ENCODE data around the gene RNF25. TPM values are rescaled to one million over a fixed set of nuclear protein-coding genes. Genes with fewer than 3 reads are reported as not detected.

RNF25 gene
- total RNA-seq, 1 experiment from 2014 or later, result 42.4 TPM

DNA sequence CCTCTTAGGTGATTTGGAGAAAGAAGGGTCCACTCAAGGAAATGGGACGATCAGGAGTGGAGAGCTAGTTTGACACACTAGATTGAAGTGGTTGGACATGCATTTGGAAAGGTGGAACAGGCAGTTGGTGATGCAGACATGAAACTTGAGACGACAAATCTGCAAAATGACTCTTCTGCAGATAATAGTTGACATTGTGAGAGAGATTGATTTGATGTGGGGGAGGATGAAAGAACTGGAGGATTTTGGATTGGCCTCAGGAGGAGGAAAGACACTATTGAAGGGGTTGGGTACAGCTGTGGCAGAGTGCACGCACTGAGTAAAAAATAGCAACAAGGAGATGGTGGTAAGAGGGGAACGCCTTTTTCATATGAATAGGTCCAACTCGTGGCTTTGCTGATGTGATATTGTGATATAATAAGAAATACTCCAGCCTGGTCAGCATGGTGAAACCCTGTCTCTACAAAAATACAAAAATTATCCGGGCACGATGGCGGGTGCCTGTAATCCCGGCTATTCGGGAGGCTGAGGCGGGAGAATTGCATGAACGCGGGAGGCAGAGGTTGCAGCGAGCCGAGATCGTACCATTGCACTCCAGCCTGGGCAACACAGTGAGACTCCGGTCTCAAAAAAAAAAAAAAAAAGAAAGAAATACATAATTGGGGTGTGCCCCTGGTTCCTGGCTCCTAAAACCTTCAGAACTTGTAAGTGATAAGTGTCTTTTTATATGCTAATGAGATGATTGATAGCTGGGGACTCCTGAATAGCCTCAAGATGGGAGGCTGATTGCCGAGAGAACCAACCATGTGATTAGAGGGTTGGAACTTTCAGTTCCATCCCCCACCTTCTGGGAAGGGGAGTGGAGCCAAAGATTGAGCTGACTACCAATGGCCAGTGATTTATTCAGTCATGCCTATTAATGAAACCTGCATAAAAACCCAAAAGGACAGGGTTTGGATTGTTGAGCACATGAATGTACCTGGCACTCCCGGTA is 48.5 kb upstream of the RNF25 start:
- Histone ChIP-seq H3K79me2 (ENCODE audit: low read length) (peaks cover 84% of the 10 kb centered on the region), H4K20me1 (ENCODE audit: low read length) (no peaks in the 10 kb centered on the region), H3F3A (ENCODE audit: low read length, unreplicated experiment) (no peaks in the 10 kb centered on the region), H3K9me3 (ENCODE audit: low read length) (no peaks in the 10 kb centered on the region), H3K4me2 (ENCODE audit: low read length) (no peak overlapping the region), H3K4me1 (ENCODE audit: insufficient read depth, low read length) (peaks cover 26% of the 10 kb centered on the region), H3K4me3 (ENCODE audit: low read length) (no peak overlapping the region), H3K9ac (ENCODE audit: low read length) (no peak overlapping the region), H3K27ac (ENCODE audit: low read length) (no peak overlapping the region), H3K36me3 (ENCODE audit: low read depth, low read length) (peaks cover 8% of the 10 kb centered on the region; the same call in 1 of the 2 replicates), H2AFZ (ENCODE audit: low read length) (no peak overlapping the region), H3K27me3 (ENCODE audit: low read length) (no peaks in the 10 kb centered on the region), H3K9me2 (replicated peaks; ENCODE audit: low read length) (no peaks in the 10 kb centered on the region)
- intact Hi-C loops (cut with micrococcal nuclease), result no loop called here
- ChIA-PET POLR2A (ENCODE audit: unreplicated experiment) (no interaction called here), CTCF (no interaction called here)
- TF ChIP-seq EZH2phosphoT487 (IDR thresholded peaks at IDR 0.05; ENCODE audit: borderline replicate concordance, low read length), result no peak
- TF ChIP-seq, protein P1, sequence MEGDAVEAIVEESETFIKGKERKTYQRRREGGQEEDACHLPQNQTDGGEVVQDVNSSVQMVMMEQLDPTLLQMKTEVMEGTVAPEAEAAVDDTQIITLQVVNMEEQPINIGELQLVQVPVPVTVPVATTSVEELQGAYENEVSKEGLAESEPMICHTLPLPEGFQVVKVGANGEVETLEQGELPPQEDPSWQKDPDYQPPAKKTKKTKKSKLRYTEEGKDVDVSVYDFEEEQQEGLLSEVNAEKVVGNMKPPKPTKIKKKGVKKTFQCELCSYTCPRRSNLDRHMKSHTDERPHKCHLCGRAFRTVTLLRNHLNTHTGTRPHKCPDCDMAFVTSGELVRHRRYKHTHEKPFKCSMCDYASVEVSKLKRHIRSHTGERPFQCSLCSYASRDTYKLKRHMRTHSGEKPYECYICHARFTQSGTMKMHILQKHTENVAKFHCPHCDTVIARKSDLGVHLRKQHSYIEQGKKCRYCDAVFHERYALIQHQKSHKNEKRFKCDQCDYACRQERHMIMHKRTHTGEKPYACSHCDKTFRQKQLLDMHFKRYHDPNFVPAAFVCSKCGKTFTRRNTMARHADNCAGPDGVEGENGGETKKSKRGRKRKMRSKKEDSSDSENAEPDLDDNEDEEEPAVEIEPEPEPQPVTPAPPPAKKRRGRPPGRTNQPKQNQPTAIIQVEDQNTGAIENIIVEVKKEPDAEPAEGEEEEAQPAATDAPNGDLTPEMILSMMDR (conservative IDR thresholded peaks at IDR 0.05; ENCODE audit: low read depth, low read length), result no peak
- no peak for TF ChIP-seq EZH2 (IDR thresholded peaks at IDR 0.05; ENCODE audit: low read length, unreplicated experiment)
- DNase-seq, result no peak
- BruUV-seq (replicated peaks), result no TSS peak
- no peak for ATAC-seq

- H3K27me3 ChIP-seq (ENCODE audit: low read length), result no peaks in the 10 kb centered on the region
- H3K4me3 ChIP-seq (ENCODE audit: low read length), result no peak overlapping the region
- no peak overlapping the region for H2AFZ ChIP-seq (ENCODE audit: low read length)
- H3K79me2 ChIP-seq (ENCODE audit: low read length), result peaks cover 83% of the 10 kb centered on the region
- DNase-seq (no peak), ATAC-seq (no peak)
- no peak overlapping the region for H3K27ac ChIP-seq (ENCODE audit: low read length)
- no peak overlapping the region for H3K4me2 ChIP-seq (ENCODE audit: low read length)
- intact Hi-C loops (cut with micrococcal nuclease), result no loop called here
- no peaks in the 10 kb centered on the region for H3K9me2 ChIP-seq (replicated peaks; ENCODE audit: low read length)
- H3F3A ChIP-seq (ENCODE audit: low read length, unreplicated experiment), result no peaks in the 10 kb centered on the region
- CTCF ChIA-PET, result no interaction called here
- H3K9ac ChIP-seq (ENCODE audit: low read length), result no peak overlapping the region
- no peak for TF ChIP-seq EZH2phosphoT487 (IDR thresholded peaks at IDR 0.05; ENCODE audit: borderline replicate concordance, low read length)
- no peak for TF ChIP-seq EZH2 (IDR thresholded peaks at IDR 0.05; ENCODE audit: low read length, unreplicated experiment)
- TF ChIP-seq, protein P1 (conservative IDR thresholded peaks at IDR 0.05; ENCODE audit: low read depth, low read length), result no peak
- peaks cover 8% of the 10 kb centered on the region; the same call in 1 of the 2 replicates for H3K36me3 ChIP-seq (ENCODE audit: low read depth, low read length)
- BruUV-seq (replicated peaks), result no TSS peak
- H3K4me1 ChIP-seq (ENCODE audit: insufficient read depth, low read length), result peaks cover 31% of the 10 kb centered on the region
- H3K9me3 ChIP-seq (ENCODE audit: low read length), result no peaks in the 10 kb centered on the region
- POLR2A ChIA-PET (ENCODE audit: unreplicated experiment), result no interaction called here
- H4K20me1 ChIP-seq (ENCODE audit: low read length), result no peaks in the 10 kb centered on the region
These were observed 47.7 kb upstream of the RNF25 start for GRCh38 chr2:218719457-218719856.

DNA sequence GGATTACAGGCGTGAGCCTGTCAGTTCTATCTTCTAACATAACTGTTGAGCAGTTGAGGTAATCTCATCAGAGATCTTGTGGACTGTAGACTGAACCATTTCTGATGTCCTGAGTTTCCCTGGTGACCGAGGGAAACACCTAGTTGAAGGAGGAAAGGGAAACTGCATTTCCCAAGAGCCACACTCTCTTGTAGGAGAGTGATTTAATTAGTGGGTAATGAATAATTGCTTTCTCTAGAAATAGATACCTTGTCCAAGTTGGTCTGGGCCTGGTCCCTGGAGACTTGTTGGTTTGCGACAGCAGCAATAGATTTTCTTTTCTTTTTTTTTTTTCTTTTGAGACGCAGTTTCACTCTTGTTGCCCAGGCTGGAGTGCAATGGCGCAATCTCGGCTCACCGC is 46.3 kb upstream of the RNF25 start:
- Histone ChIP-seq H4K20me1 (ENCODE audit: low read length) (no peaks in the 10 kb centered on the region), H3K9me3 (ENCODE audit: low read length) (no peaks in the 10 kb centered on the region), H3F3A (ENCODE audit: low read length, unreplicated experiment) (no peaks in the 10 kb centered on the region), H3K36me3 (ENCODE audit: low read depth, low read length) (peaks cover 8% of the 10 kb centered on the region; the same call in 1 of the 2 replicates), H3K79me2 (ENCODE audit: low read length) (peaks cover 84% of the 10 kb centered on the region), H3K27ac (ENCODE audit: low read length) (peak overlapping the region; percentile 90; the same call in 1 of the 2 replicates), H3K9me2 (replicated peaks; ENCODE audit: low read length) (no peaks in the 10 kb centered on the region), H3K4me2 (ENCODE audit: low read length) (peak overlapping the region; percentile 68; the same call in 1 of the 2 replicates), H2AFZ (ENCODE audit: low read length) (no peak overlapping the region), H3K4me1 (ENCODE audit: insufficient read depth, low read length) (peaks cover 31% of the 10 kb centered on the region), H3K4me3 (ENCODE audit: low read length) (no peak overlapping the region), H3K27me3 (ENCODE audit: low read length) (no peaks in the 10 kb centered on the region), H3K9ac (ENCODE audit: low read length) (no peak overlapping the region)
- POLR2A ChIA-PET (ENCODE audit: unreplicated experiment), result no interaction called here
- intact Hi-C loops (cut with micrococcal nuclease), result no loop called here
- no TSS peak for BruUV-seq (replicated peaks)
- CTCF ChIA-PET, result interaction anchor here (1.1 kb wide), 1 partner anchor 9 kb away, joined by 4 read pairs; no protein-coding TSS in a partner anchor
- DNase-seq (no peak), ATAC-seq (no peak)
- TF ChIP-seq, protein P1 (conservative IDR thresholded peaks at IDR 0.05; ENCODE audit: low read depth, low read length), result no peak
- no peak for TF ChIP-seq EZH2phosphoT487 (IDR thresholded peaks at IDR 0.05; ENCODE audit: borderline replicate concordance, low read length)
- TF ChIP-seq EZH2 (IDR thresholded peaks at IDR 0.05; ENCODE audit: low read length, unreplicated experiment), result no peak
